GM12878 (cell line): ENCODE results near the gene SSB.

Experiments
- CHD2 ChIP-seq: IDR thresholded peaks from 2 replicates; pipeline ENCODE4 v1.6.1; 2011; ENCODE audit warnings: low read depth, low read length, improper control_type of control experiment, borderline replicate concordance
- EP300 ChIP-seq, 2 experiments: fragments of 150-350 bp in 1 of 2; IDR thresholded peaks; 2 replicates each; pipeline ENCODE4 v1.6.1; 2011 to 2012; ENCODE audit warnings: low read depth in 2 of 2, low read length in 2 of 2, borderline replicate concordance in 1 of 2, improper control_type of control experiment in 1 of 2, inconsistent platforms in 1 of 2; ENCODE audit not compliant: control insufficient read depth in 1 of 2
- ESRRA ChIP-seq: IDR thresholded peaks from 2 replicates; pipeline ENCODE4 v1.6.1; 2012; ENCODE audit warnings: mild to moderate bottlenecking, low read length, improper control_type of control experiment
- EZH2 ChIP-seq: IDR thresholded peaks from 2 replicates; pipeline ENCODE4 v1.6.1; 2012; ENCODE audit warnings: low read depth, mild to moderate bottlenecking, control low read depth, inconsistent platforms, low read length, borderline replicate concordance; ENCODE audit not compliant: control insufficient read depth
- FOXM1 ChIP-seq: IDR thresholded peaks from 2 replicates; pipeline ENCODE4 v1.6.1; 2012; ENCODE audit warnings: low read depth, mild to moderate bottlenecking, inconsistent platforms, low read length, moderate library complexity
- HDGF ChIP-seq: fragments of 450-650 bp; IDR thresholded peaks from 2 replicates; pipeline ENCODE4 v1.6.1; 2016; ENCODE audit warnings: antibody characterized with exemption
- NFIC ChIP-seq: IDR thresholded peaks from 2 replicates; pipeline ENCODE4 v1.6.1; 2012; ENCODE audit warnings: low read depth, mild to moderate bottlenecking, inconsistent platforms, low read length, moderate library complexity
- POLR2A ChIP-seq: IDR thresholded peaks from 2 replicates; pipeline ENCODE4 v1.6.1; 2011; ENCODE audit warnings: low read depth, mild to moderate bottlenecking, low read length
- TF ChIP-seq, protein P1 (sequence below), 3 experiments: IDR thresholded peaks in 2 of 3; conservative IDR thresholded peaks in 1 of 3; 2 replicates each; pipeline ENCODE4 v1.5.1; 2011; ENCODE audit warnings: low read depth in 3 of 3, low read length in 3 of 3, mild to moderate bottlenecking in 3 of 3, control low read depth in 2 of 3, moderate library complexity in 2 of 3, inconsistent platforms in 1 of 3, mixed read lengths in 1 of 3; ENCODE audit not compliant: control insufficient read depth in 2 of 3, insufficient read depth in 1 of 3; ENCODE audit errors: extremely low read depth in 1 of 3

DNA sequence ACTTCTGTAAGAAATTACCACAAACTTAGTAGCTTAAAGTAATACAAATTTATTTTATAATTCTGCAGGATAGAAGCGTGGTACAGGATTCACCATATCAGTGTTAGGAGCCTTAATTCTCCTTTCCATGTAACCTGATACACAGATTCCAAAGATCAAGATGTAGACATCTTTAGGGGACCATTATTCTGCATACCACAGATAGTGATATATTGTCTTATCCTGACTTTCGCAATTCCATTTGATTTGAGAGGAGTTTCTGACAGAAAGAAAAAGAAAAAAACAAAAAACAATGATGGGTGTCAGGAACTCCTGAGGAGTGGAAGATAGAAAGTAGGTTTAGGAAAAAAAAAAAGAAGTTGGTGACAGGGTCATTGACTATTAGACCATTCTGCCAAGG lies 40.9 kb upstream of the SSB start:
- TF ChIP-seq FOXM1 (no peak), EP300 (IDR thresholded peaks at IDR 0.05; ENCODE audit: borderline replicate concordance in 1 of 2, control insufficient read depth in 1 of 2, low read depth in 2 of 2, low read length in 2 of 2) (no peak), EZH2 (no peak), CHD2 (no peak), ESRRA (no peak), HDGF (no peak), POLR2A (no peak), NFIC (no peak)
- TF ChIP-seq, protein P1, sequence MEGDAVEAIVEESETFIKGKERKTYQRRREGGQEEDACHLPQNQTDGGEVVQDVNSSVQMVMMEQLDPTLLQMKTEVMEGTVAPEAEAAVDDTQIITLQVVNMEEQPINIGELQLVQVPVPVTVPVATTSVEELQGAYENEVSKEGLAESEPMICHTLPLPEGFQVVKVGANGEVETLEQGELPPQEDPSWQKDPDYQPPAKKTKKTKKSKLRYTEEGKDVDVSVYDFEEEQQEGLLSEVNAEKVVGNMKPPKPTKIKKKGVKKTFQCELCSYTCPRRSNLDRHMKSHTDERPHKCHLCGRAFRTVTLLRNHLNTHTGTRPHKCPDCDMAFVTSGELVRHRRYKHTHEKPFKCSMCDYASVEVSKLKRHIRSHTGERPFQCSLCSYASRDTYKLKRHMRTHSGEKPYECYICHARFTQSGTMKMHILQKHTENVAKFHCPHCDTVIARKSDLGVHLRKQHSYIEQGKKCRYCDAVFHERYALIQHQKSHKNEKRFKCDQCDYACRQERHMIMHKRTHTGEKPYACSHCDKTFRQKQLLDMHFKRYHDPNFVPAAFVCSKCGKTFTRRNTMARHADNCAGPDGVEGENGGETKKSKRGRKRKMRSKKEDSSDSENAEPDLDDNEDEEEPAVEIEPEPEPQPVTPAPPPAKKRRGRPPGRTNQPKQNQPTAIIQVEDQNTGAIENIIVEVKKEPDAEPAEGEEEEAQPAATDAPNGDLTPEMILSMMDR (IDR thresholded peaks at IDR 0.05 in 2 of 3, conservative IDR thresholded peaks at IDR 0.05 in 1 of 3; ENCODE audit: control insufficient read depth in 2 of 3, extremely low read depth in 1 of 3, insufficient read depth in 1 of 3, low read depth in 3 of 3, low read length in 3 of 3) = no peak
